Stimulated activated CD4-positive, alpha-beta T cell treated with anti-CD3 and anti-CD28 coated beads, TNF-alpha, amount 100 ng/mL, for 1 hour (primary cell): ENCODE measurements around the gene KCNH2.

Source experiments
- DNase-seq, 3 donors: peaks; one replicate each; pipeline ENCODE4 v3.0.0-alpha.2; 2020; ENCODE audit warnings: low read depth in 3 of 3, low spot score in 1 of 3

Gene KCNH2

DNA sequence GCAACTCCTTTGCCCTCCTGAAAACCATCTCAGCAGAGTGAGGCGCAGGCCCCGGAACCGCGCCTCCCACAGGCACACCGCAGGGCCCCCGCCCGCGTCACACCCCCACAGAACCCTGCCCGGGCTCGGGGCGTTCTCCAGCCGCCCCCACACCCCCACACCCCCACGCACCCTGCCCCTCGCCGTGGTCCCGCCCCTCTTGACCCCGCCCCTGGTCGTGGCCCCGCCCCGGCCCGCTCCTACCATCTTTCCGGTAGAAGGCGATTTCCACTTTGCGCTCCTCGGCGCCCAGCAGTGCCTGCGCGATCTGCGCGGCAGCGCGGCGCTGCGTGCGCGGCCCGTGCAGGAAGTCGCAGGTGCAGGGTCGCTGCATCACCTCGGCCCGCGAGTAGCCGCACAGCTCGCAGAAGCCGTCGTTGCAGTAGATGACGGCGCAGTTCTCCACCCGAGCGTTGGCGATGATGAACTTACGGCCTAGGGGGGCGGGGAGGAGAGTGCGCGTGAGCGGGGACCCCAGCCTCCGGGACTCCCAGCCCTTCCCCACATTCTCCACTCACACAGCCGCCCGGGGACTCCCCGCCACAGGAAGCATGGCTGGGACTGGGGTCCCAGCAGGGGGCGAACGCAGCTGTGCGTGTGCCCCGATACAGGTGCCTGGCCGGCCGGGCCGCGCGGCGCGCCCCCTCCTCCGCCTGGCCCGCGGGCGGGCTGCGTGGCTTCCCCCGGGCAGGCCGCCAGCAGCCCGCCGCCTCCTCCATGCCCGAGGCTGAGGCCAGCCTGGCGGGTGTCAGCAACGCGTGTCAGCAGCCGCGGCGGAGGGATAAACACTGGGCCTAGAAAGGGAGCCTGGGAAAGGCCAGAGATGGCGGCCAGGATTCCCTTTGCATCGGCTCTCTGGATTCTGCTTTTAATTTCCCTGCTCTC, 3.4 kb downstream of the KCNH2 start:
- DNase-seq, result peak; percentile 51 to 72 (median 68)

- DNase-seq, result no peak
Observed at GRCh38 chr7:150973571-150974451, 4.3 kb downstream of the KCNH2 start.

GRCh38 chr7:150972741-150973140, 5.4 kb downstream of the KCNH2 start:
- DNase-seq, result no peak

GRCh38 chr7:150972023-150972468, 6.1 kb downstream of the KCNH2 start:
- no peak for DNase-seq

DNA sequence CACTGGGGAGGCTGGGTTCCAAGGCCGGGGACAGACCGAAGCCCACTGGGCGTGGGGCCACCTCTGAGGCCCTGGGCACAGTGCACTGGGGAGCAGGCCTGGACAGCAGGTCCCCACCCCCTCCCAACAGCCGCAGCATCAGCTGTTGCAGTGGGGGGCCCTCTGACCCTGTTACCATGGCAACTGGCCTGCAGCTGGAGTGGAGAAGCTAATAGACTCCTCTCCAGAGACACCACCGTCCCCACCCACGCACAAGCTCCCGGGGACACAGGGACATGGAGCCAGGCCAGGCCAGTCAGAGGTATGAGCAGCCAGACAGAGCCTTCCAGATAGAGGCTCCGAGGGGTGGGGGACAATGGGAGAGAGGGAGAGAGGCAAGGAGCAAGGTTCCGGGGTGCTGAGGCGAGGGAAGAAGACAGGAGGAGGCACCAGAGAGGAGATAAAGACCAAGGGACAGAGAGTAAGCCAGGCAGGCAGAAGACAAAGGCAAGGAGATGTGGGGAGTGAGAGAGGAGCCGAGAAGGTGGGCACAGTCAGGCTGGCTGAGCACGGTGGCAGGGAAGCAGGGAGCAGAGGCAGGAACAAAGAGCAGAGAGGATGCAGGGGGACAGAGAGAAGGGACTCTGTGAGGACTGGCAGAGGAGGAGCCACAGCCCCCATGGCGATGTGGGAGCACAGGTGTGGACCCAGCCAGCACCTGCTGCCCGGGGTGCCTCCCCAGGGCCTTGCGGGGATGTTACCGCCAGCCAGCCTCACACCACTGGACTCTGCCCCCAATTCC, 6.7 kb downstream of the KCNH2 start:
- DNase-seq, result no peak

GRCh38 chr7:150970424-150970823, 7.7 kb downstream of the KCNH2 start:
- no peak for DNase-seq

DNA sequence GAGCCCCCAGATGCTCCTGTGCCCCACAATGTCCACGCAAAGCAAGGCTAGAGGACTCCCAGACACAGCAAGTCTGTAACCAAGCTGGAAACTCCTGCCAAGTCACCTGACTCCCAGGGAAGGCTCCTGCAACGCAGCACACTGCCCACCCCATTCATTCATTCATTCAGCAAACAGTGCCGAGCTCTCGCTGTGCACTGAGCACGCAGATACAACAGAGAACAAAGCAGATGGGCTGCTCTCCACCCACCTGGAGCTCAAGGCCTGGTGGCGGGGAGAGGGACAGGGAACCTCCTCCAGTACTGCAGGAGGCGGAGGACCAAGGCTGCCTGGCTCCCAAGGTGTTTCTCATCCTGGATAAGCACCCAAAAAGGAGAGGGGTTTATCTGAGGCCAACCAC, 8.6 kb downstream of the KCNH2 start:
- no peak for DNase-seq

- no peak for DNase-seq
Observed at GRCh38 chr7:150968734-150969372, 9.3 kb downstream of the KCNH2 start.

DNA sequence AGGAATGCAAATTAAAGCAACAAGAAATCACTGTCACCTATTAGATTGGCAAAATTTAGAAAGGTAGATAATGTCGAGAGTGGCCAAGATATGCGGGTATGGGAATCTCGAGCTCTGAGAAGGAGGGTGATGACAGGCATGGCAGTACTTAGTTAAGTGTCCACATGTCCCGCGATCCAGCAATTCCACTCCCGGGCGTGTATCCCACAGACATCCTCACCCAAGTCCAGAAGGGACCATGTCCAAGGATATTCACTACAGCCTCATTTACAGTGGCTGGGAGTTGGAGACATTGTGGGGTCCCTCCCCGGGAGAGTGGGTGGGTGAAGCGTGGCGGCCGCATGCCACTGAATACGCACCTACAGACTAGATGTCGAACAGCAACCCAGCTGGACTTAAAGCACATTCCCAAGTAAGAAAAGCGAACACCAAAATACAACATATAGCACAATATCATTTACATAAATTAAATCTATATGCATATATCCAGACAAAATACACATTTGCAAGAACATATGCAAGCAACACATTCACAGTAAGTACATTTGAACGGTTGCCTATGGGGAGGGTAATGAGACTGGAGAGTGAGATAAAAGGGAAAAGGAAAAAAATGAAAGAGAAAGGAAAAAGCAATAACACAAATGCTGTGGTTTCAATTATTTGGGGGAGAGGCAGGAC, 9.9 kb downstream of the KCNH2 start:
- no peak for DNase-seq

DNA sequence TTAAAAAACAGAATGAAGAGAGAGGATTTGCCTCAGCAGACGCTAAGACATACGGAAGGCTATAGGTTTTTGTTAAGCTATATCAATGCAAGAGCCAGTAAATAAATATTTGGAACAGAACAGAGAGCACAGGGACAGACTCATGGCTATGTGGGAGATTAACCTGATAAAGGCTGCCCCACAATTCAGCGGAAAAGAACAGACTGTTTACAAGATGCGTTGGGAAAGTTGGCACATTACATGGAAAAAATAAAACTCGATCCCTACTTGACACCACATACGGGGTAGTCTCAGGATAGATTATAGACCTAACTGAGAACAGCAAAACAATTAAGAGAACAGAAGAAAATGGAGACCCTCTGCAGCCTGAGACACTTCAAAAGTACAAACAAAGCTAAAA, 10.8 kb downstream of the KCNH2 start:
- no peak for DNase-seq

GRCh38 chr7:150966002-150966401, 12.1 kb downstream of the KCNH2 start:
- no peak for DNase-seq

- no peak for DNase-seq
Observed at GRCh38 chr7:150965273-150965830, 12.8 kb downstream of the KCNH2 start.

DNA sequence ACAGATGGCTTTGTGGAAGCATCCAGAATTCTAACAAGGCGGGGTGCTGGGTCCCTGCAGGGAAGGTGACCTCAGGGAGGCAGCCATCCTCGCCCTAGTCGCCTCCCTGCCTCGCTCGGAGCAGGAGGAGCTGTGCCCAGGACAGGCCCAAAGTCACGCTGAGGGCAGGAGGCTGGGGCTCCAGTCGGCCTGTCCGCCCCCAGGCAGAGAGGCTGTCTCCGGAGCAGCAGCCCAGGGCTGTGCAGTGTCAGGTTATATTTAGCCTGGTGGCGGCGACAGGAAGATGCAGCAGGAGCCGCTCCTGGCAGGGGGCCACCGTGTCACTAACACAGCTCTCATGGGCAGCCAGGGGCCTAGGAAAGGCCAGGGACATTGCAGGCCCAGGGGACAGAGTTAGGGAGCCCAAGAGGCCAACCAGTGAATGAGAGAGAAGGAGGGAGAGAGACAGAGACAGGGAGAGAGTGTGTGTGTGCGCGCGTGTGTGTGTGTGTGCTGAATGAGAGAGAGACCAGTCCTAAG, 13.5 kb downstream of the KCNH2 start:
- DNase-seq, result no peak

DNA sequence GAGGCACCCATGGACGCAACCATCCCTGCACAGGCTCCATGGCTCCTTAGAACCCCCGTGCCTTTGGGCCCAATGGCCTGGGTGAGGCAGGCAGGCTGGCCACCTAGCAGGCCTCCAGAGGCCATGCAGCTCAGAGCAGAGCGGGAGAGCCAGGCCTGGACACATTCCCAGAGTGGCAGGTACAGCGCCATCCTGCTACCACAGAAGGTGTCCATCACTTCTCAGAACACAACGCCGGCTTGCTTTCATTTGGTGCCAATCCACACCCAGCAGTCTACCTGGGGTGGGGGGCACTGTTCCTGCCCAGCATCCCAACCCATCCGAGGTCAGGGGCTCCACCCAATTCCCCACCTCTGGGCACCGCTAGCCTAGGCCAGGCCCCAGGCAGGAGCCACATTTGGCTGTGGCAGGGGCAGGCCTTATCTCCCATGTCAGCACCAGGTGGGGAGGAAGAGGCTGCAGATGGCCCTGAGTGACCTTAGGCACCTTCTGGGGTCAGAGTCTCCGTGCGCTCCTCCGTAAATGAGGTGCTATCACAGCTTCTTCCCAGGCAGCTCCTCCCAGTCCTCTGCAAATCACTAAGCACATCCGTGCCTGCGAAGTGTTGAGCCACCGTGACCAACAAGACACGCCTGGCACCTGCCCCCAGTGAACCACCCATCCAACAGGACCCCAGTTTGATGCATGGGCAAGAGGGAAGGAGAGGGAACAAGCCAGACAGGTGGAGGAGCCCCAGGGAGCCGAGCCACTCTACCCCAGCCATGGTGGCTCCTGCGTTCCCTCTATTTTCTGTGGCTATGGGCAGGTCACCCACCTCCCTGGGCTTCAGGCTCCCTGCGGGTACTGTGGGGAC, 14.2 kb downstream of the KCNH2 start:
- DNase-seq, result no peak

DNA sequence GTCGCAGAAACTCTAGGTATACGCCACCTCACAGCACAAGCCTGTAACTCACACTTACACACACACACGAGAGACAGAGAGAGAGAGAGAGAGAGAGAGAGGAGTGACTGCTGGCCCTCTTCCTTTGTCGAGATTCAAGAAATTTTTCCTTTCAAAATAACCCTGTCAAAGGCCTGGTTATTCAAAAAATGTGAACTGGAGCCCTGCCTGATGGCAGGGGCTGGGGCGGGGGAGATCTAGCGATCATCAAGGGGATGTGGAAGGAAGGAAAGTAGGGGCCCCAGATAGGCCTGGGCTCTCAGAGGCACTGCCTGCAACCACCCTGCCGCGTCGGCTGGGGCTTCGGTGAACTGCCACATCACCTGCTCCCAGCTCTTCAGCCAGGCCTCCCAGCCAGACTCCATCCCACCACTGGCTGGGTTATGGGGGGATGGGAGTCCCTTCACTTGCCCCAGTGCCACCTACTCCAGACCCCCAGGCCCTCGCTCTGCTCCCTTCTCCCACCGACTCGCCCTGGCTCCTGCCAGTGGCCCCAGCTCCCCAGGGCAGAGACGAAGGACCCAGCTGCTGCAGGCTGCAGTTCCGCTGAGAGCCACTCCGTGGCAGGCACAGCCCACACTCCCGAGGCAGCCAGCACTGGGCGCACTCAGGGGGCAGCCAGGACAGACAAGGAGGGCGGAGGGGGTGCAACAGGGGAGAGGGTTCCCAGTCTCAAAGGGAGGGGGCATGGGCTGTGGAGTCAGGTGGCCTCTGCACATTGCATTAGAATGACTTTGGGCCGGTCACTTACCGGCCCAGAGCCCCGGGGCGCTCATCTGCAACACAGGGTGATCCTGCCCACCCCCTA, 15.3 kb downstream of the KCNH2 start:
- DNase-seq, result peak in 2 of 3 donors; percentile 28 to 47

- no peak for DNase-seq
Observed at GRCh38 chr7:150962290-150962552, 15.9 kb downstream of the KCNH2 start.

DNA sequence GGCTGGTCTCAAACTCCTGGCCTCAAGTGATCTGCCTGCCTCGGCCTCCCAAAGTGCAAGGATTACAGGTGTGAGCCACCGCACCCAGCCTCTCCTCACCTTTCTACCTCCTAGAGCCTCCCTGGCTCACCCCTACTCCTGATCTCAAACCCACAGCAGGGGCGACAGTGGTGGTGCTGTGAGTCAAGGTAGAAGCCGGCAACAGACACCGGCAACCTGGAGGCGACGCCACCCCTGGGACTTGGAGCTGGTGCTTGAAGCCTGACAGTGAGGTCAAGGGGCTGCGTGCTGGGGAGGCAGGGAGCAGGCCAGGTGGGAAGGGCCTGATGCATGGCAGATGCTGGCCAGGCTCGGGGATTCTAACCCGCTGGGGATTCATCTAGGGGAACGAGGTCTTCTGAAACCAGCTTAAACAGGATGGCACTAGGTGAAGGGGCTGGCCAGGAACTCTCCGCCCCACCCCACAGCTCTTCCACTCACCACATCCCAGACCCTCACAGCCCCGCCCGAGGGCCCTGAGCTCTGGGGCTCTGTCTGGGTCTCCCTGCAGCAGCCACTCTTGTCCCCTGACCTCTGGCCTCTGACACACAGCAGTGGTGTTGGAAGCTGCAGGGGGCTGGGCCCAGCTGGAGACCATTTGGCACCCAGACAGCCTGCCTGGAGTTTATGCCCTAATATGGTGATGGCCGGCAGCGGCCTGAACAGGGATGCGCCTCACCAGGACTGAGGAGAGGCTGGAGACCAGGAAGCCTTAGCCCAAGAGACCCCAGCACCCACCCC, 16.4 kb downstream of the KCNH2 start:
- DNase-seq, result no peak
